ENCODE results near the gene NSMCE3. TPM values are rescaled to one million over a fixed set of nuclear protein-coding genes. Genes with fewer than 3 reads are reported as not detected.
"Not testable (repeated sequence)": the region's sequence is repeated elsewhere in the genome, so short reads cannot be mapped to it uniquely, and the experiment has no call there.

NSMCE3 gene
- total RNA-seq, 2 experiments from 2014 or later = 7.6 to 8.3 TPM

DNA sequence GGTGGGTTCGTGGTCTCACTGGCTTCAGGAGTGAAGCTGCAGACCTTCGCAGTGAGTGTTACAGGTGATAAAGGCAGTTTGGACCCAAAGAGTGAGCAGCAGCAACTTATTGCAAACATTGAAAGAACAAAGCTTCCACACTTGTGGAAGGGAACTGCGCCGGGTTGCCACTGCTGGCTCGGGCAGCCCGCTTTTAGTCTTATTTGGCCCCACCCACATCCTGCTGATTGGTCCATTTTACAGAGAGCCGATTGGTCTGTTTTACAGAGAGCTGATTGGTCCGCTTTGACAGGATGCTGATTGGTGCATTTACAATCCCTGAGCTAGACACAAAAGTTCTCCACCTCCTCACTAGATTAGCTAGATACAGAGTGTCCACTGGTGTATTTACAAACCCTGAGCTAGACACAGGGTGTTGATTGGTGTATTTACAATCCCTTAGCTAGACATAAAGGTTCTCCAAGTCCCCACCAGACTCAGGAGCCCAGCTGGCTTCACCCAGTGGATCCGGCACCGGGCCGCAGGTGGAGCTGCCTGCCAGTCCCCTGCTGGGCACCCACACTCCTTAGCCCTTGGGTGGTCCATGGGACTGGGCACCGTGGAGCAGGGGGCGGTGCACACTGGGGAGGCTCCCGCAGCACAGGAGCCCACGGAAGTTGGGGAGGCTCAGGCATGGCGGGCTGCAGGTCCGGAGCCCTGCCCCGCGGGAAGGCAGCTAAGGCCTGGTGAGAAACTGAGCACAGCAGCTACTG, 45.2 kb downstream of the NSMCE3 start:
- CTCF ChIA-PET, POLR2A ChIA-PET: not testable (repeated sequence)

DNA sequence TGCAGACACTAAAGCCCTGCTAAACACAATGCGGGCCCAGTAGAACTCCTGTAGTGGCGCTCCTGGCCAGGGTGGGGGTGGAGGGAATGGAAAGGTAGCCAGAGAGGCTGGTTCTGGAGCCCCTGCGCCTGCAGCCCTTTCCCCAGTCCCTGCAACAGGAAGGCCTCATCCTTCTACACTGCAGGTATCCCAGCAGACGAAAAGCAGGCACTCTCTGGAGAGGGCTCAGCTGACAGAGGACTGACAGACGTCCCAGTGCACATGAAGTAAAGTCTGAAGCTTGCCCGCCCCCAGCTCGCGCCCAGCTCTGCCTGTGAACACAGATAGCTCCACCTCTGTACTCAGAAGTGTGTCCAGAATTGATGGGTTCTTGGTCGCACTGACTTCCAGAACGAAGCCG, 46.0 kb downstream of the NSMCE3 start:
- CTCF ChIA-PET = no interaction called here
- POLR2A ChIA-PET = no interaction called here

DNA sequence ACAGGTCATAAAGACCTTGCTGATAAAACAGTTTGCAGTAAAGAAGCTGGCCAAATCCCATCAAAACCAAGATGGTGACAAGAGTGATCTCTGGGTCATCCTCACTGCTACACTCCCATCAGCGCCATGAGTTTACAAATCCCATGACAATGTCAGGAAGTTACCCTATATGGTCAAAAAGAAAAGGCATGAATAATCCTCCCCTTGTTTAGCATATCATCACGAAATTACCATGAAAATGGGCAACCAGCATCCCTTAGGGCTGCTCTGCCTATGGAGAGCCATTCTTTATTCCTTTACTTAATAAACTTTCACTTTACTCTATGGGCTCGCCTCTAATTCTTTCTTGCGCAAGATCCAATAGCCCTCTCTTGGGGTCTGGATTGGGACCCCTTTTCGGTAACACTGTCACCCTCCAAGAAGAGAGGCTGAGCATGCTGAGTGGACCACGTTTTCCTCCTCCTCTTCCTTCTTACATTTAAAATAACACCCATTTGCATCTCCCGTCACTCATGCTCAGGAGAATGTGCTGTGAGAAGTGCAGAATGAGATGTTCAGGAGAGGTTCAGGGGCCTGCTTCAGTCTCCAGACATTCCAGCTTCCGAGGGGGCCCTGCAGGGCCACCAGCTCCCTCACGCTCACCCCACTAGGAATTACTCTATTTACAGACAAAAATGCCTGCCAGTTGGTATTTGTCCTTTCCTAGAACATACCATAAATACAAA, 47.3 kb downstream of the NSMCE3 start:
- CTCF ChIA-PET = no interaction called here
- POLR2A ChIA-PET = no interaction called here

DNA sequence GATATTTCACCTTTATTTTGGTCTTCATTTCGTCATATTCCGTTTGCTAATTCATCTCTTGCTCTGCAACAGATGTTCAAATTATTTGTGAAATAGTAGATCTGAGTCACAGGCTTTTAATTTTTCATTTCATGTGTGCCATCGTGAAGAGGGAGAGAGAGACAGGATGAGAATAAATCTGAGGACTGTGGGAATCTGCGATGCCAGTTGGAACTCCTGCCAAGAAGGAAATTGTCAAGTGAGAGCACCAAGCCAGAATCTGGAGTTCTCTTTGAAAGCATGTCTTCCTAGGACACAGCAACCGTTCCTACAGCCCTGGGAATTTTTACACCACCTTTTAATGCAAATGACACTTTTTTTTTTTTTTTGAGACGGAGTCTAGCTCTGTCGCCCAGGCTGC, 48.8 kb downstream of the NSMCE3 start:
- POLR2A ChIA-PET = no interaction called here
- CTCF ChIA-PET = interaction anchor here (0.6 kb wide), 1 partner anchor 230 kb away, joined by 3 read pairs; no protein-coding TSS in a partner anchor

DNA sequence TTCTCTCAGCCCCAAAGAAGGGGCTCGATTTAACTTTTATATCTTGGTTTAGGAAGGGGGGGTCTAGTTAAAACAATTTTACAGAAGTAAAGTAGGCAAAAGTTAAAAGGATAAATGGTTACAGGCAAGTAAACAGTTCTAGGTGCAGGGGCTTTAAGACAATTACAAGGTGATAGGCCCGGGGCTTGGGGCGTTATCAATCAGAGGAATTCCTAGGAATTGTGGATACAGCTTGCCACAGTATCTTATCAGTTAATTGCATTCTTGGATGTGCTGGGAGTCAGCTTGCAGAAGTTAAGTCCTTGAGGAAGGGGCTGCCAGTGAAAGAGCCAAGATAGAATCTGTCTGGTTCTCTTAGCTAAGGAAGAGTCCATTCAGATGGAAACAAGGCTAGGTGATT, 52.7 kb downstream of the NSMCE3 start:
- POLR2A ChIA-PET = no interaction called here

More for the DNA sequence above, 52.7 kb downstream of the NSMCE3 start:
- CTCF ChIA-PET = no interaction called here

Data from activated CD8-positive, alpha-beta memory T cell treated with anti-CD3 and anti-CD28 coated beads for 36 hours (primary cell).